Measurements from ENCODE around the gene NHLH2. TPM values are rescaled to one million over a fixed set of nuclear protein-coding genes. Genes with fewer than 3 reads are reported as not detected.

Gene NHLH2
- total RNA-seq, 1 donor from 2014 or later: 0.18 TPM

GRCh38 chr1:115829947-115830346 lies 11.0 kb downstream of the NHLH2 start:
- no peak for TF ChIP-seq CTCF (IDR thresholded peaks at IDR 0.05; ENCODE audit: insufficient read depth, low read depth, low read length)
- TF ChIP-seq EZH2 (IDR thresholded peaks at IDR 0.05; ENCODE audit: insufficient read depth, low read length): no peak
- FAIRE-seq (no peak), DNase-seq (ENCODE audit: low read depth) (no peak)
- H3K4me3 Mint-ChIP-seq (ENCODE audit: unreplicated experiment): no peak overlapping the region
- Histone ChIP-seq H3K4me1 (ENCODE audit: insufficient read depth, low read length) (peaks cover 14% of the 10 kb centered on the region), H3K4me3 (ENCODE audit: insufficient read depth, low read depth, low read length) (no peak overlapping the region), H4K20me1 (ENCODE audit: insufficient read depth, low read length) (no peaks in the 10 kb centered on the region), H3K27ac (ENCODE audit: low read depth, low read length) (no peak overlapping the region), H3K79me2 (ENCODE audit: insufficient read depth, low read length) (no peaks in the 10 kb centered on the region), H2AFZ (ENCODE audit: low read depth, low read length) (no peak overlapping the region), H3K4me2 (ENCODE audit: low read length) (no peak overlapping the region), H3K36me3 (ENCODE audit: insufficient read depth, low read length) (no peaks in the 10 kb centered on the region), H3K9ac (ENCODE audit: low read length) (no peak overlapping the region), H3K27me3 (ENCODE audit: insufficient read depth, low read length) (peaks cover 31% of the 10 kb centered on the region), H3K9me3 (ENCODE audit: insufficient read depth, low read depth, low read length) (no peaks in the 10 kb centered on the region)
- no peaks in the 10 kb centered on the region for H3K9me3 Mint-ChIP-seq (ENCODE audit: unreplicated experiment)
- peaks cover 20% of the 10 kb centered on the region for H3K4me1 Mint-ChIP-seq (ENCODE audit: low read depth, unreplicated experiment)
- H3K36me3 Mint-ChIP-seq (ENCODE audit: low read depth, unreplicated experiment): no peaks in the 10 kb centered on the region
- peak overlapping the region; percentile 22 for H3K27ac Mint-ChIP-seq (ENCODE audit: unreplicated experiment)
- H3K27me3 Mint-ChIP-seq (ENCODE audit: low read depth, unreplicated experiment): peaks cover 4% of the 10 kb centered on the region

DNA sequence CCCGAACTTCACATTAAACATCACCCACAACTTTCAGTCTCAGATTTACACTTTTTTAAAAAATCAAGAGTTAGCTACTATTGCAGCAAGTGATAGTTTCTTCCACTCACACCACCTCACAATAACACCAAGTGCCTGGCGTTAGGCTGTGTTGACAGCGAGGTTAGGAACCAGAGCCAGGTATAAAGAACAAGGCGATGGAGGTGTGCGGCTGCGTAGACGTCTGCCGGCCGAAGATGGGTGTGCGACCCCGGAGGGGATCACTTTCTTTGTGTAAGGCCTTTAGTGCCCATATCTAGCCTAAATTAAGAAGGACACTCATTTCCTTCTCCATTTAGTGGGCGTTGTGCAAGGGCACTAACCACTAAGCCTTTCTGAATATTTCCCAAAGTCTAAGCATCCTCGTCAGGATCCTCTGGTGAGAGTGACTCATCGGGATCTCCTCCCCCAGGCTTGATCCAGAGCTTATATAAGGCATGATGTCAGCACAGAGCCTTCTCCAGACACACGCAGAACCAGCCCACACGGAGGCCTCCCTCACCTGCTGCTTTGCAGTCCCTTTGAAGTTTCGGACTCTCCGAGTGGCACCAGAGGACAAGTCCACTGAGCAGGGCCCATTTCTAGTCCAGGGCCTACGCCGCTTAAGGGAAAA lies 11.8 kb downstream of the NHLH2 start:
- peak overlapping the region; percentile 86 for H3K4me2 ChIP-seq (ENCODE audit: low read length)
- H3K27me3 Mint-ChIP-seq (ENCODE audit: low read depth, unreplicated experiment): peaks cover 3% of the 10 kb centered on the region
- no peaks in the 10 kb centered on the region for H3K9me3 ChIP-seq (ENCODE audit: insufficient read depth, low read depth, low read length)
- peak overlapping the region; percentile 10 for H3K27ac Mint-ChIP-seq (ENCODE audit: unreplicated experiment)
- H3K36me3 Mint-ChIP-seq (ENCODE audit: low read depth, unreplicated experiment): no peaks in the 10 kb centered on the region
- no peak overlapping the region for H2AFZ ChIP-seq (ENCODE audit: low read depth, low read length)
- peaks cover 20% of the 10 kb centered on the region for H3K4me1 Mint-ChIP-seq (ENCODE audit: low read depth, unreplicated experiment)
- no peaks in the 10 kb centered on the region for H3K36me3 ChIP-seq (ENCODE audit: insufficient read depth, low read length)
- DNase-seq (ENCODE audit: low read depth): peak; percentile 70
- H4K20me1 ChIP-seq (ENCODE audit: insufficient read depth, low read length): no peaks in the 10 kb centered on the region
- no peaks in the 10 kb centered on the region for H3K79me2 ChIP-seq (ENCODE audit: insufficient read depth, low read length)
- no peaks in the 10 kb centered on the region for H3K9me3 Mint-ChIP-seq (ENCODE audit: unreplicated experiment)
- H3K9ac ChIP-seq (ENCODE audit: low read length): no peak overlapping the region
- H3K4me3 Mint-ChIP-seq (ENCODE audit: unreplicated experiment): peak overlapping the region; percentile 63
- H3K27ac ChIP-seq (ENCODE audit: low read depth, low read length): no peak overlapping the region
- H3K4me3 ChIP-seq (ENCODE audit: insufficient read depth, low read depth, low read length): peak overlapping the region; percentile 32
- no peak for TF ChIP-seq EZH2 (IDR thresholded peaks at IDR 0.05; ENCODE audit: insufficient read depth, low read length)
- peaks cover 28% of the 10 kb centered on the region for H3K27me3 ChIP-seq (ENCODE audit: insufficient read depth, low read length)
- peaks cover 14% of the 10 kb centered on the region for H3K4me1 ChIP-seq (ENCODE audit: insufficient read depth, low read length)
- FAIRE-seq: peak; percentile 71

DNA sequence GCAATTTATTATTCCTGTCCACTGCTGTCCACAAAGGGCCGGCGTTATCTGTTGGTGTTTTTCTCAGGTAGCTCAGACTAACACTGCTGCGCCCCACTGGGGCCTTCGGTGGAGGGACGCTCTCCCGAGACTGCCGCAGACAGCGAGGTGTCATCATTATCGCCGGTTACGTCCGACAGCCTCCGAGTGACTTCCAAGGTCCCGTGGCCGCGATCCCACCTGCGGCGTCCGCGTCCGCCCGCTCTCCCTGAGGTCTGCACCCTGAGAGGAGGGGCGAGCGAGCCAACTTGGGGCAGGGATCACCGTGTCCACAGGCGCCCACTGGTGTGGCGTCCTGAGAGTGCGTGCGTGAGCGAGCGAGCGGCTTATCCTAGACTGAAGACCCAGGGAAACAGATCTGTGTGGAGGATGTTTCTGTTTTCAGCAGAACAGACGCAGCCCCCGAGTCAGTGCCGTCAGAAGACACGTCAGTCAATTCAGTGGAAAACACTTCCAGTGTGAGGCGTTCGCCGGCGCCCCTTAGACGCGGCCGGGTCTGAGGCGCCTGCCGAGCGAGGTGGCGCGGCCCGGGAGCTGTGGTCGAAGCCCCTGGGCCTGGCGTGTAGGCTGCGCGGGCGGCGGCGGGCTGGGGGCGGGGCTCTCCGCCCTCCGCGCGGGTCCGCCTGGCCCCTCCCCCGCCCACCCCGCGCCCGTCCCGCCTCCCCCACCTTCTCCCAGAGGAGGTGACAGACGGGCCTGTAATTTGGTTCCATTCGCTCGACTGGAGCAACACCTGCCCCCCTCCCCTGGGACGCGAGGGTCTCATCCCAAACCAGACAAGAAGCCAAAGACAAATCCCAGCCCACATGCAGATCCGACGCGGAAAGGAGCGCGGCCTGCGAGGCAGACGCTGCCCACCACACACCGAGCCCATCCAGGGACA lies 12.6 kb downstream of the NHLH2 start:
- no peak for DNase-seq (ENCODE audit: low read depth)
- peak overlapping the region; percentile 10 for H3K27ac Mint-ChIP-seq (ENCODE audit: unreplicated experiment)
- peak overlapping the region; percentile 87 for H2AFZ ChIP-seq (ENCODE audit: low read depth, low read length)
- H3K9ac ChIP-seq (ENCODE audit: low read length): peak overlapping the region; percentile 52
- no peaks in the 10 kb centered on the region for H3K9me3 Mint-ChIP-seq (ENCODE audit: unreplicated experiment)
- H3K4me2 ChIP-seq (ENCODE audit: low read length): peak overlapping the region; percentile 86
- FAIRE-seq: no peak
- peaks cover 18% of the 10 kb centered on the region for H3K4me1 Mint-ChIP-seq (ENCODE audit: low read depth, unreplicated experiment)
- no peaks in the 10 kb centered on the region for H3K36me3 Mint-ChIP-seq (ENCODE audit: low read depth, unreplicated experiment)
- H3K27me3 ChIP-seq (ENCODE audit: insufficient read depth, low read length): peaks cover 29% of the 10 kb centered on the region
- TF ChIP-seq CTCF (IDR thresholded peaks at IDR 0.05; ENCODE audit: insufficient read depth, low read depth, low read length) (no peak), EZH2 (IDR thresholded peaks at IDR 0.05; ENCODE audit: insufficient read depth, low read length) (peak; percentile 83)
- no peaks in the 10 kb centered on the region for H3K79me2 ChIP-seq (ENCODE audit: insufficient read depth, low read length)
- H3K27ac ChIP-seq (ENCODE audit: low read depth, low read length): no peak overlapping the region
- H3K4me3 ChIP-seq (ENCODE audit: insufficient read depth, low read depth, low read length): peak overlapping the region; percentile 53
- H3K9me3 ChIP-seq (ENCODE audit: insufficient read depth, low read depth, low read length): no peaks in the 10 kb centered on the region
- H3K36me3 ChIP-seq (ENCODE audit: insufficient read depth, low read length): no peaks in the 10 kb centered on the region
- H3K4me3 Mint-ChIP-seq (ENCODE audit: unreplicated experiment): peak overlapping the region; percentile 63
- H3K27me3 Mint-ChIP-seq (ENCODE audit: low read depth, unreplicated experiment): no peaks in the 10 kb centered on the region
- no peaks in the 10 kb centered on the region for H4K20me1 ChIP-seq (ENCODE audit: insufficient read depth, low read length)
- peaks cover 14% of the 10 kb centered on the region for H3K4me1 ChIP-seq (ENCODE audit: insufficient read depth, low read length)
